ENCODE results near the gene RYR1. TPM values are rescaled to one million over a fixed set of nuclear protein-coding genes. Genes with fewer than 3 reads are reported as not detected.
A peak's percentile ranks its signal among the peaks of the same experiment; 100 is the strongest.

RYR1 gene
- total and polyA plus RNA-seq, 2 donors from 2014 or later, result 0.69 to 2.8 TPM

DNA sequence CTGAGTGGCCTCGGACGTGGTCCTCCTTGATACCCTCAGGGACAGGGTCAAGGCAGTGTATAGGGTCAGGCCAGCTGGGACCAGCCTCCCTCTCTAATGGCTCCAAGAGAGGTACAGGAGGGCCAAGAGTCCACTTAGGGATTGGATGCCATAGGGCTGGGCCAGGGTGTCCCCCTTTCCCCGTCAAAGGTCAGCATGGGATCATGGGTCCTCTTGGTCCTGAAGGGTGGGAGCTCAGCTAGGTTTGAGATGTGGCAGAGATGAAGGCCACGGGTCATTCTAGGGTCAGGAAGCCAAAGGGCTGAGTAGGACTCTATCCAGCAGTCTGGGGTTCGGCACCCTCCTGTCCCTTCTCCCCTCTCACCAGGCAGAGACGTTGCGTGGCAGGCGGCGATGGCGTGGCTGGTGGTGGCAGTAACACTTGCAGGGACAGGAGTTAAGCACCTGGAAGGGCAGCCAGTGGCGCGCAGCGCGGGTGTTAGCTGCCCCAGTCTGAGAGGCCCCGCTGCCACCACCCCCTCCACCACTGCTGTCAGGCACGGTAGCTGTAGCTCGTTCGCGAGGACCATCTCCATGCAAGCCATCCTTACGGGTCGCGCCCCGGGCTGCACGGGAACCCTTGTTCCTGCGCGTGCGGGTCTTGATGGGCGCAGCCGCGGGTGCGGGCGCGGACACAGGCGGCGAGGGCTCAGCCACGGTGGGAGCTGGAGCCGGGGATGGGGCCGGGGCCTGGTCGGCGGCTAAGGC, 48.3 kb upstream of the RYR1 start:
- H3K9me3 ChIP-seq (ENCODE audit: control insufficient read depth in 2 of 3, insufficient read depth in 1 of 3, low read length in 3 of 3), result no peaks in the 10 kb centered on the region
- no peak overlapping the region for H3K4me3 ChIP-seq (ENCODE audit: low read length in 3 of 3)
- peak in 1 of 5 donors; percentile 71 for DNase-seq
- TF ChIP-seq, protein P1, sequence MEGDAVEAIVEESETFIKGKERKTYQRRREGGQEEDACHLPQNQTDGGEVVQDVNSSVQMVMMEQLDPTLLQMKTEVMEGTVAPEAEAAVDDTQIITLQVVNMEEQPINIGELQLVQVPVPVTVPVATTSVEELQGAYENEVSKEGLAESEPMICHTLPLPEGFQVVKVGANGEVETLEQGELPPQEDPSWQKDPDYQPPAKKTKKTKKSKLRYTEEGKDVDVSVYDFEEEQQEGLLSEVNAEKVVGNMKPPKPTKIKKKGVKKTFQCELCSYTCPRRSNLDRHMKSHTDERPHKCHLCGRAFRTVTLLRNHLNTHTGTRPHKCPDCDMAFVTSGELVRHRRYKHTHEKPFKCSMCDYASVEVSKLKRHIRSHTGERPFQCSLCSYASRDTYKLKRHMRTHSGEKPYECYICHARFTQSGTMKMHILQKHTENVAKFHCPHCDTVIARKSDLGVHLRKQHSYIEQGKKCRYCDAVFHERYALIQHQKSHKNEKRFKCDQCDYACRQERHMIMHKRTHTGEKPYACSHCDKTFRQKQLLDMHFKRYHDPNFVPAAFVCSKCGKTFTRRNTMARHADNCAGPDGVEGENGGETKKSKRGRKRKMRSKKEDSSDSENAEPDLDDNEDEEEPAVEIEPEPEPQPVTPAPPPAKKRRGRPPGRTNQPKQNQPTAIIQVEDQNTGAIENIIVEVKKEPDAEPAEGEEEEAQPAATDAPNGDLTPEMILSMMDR (IDR thresholded peaks at IDR 0.05; ENCODE audit: borderline replicate concordance, extremely low read depth, insufficient read depth), result no peak
- peaks cover 2% of the 10 kb centered on the region for H3K27me3 ChIP-seq (ENCODE audit: control insufficient read depth, insufficient read depth, low read length)
- no peak overlapping the region for H3K9ac ChIP-seq (ENCODE audit: low read length in 3 of 3)
- intact Hi-C loops (cut with DNase I), result no loop called here
- H3K27ac ChIP-seq (ENCODE audit: low read depth in 2 of 2, low read length in 2 of 2), result no peak overlapping the region
- peaks cover 2 to 30% (median 13%) of the 10 kb centered on the region in 3 donors for H3K36me3 ChIP-seq (ENCODE audit: control insufficient read depth in 2 of 3, insufficient read depth in 3 of 3, low read length in 3 of 3)
- FAIRE-seq, result no peak
- H3K4me1 ChIP-seq (ENCODE audit: control insufficient read depth in 2 of 3, insufficient read depth in 2 of 3, low read depth in 1 of 3, low read length in 3 of 3), result peaks cover 0 to 4% (median 0%) of the 10 kb centered on the region in 3 donors

DNA sequence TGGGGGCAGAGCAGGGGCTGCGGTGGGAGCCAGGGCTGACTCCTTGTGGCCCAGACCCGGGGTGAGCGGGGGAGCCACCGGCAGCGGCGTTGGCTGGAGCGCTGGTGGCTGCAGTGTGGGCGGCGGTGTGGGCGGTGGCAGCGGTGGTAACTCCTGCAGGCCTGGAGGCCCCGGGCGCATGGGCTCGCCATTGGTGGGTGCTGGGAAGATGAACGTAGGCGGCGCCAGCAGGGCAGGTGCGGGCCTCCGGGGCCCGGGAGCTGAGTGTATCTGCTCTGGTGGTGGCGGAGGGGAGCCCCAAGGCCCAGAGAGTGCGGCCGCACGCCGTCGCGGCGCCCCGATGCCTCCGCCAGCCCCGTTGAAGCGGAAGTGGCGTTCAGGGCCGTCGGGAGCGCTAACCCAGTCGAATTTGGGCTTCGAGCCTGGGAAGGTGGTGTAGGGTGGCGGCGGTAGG, 47.7 kb upstream of the RYR1 start:
- H3K4me3 ChIP-seq (ENCODE audit: low read length in 3 of 3), result no peak overlapping the region
- H3K27me3 ChIP-seq (ENCODE audit: control insufficient read depth, insufficient read depth, low read length), result peaks cover 2% of the 10 kb centered on the region
- H3K4me1 ChIP-seq (ENCODE audit: control insufficient read depth in 2 of 3, insufficient read depth in 2 of 3, low read depth in 1 of 3, low read length in 3 of 3), result peaks cover 0 to 4% (median 0%) of the 10 kb centered on the region in 3 donors
- no peaks in the 10 kb centered on the region for H3K9me3 ChIP-seq (ENCODE audit: control insufficient read depth in 2 of 3, insufficient read depth in 1 of 3, low read length in 3 of 3)
- no peak overlapping the region for H3K27ac ChIP-seq (ENCODE audit: low read depth in 2 of 2, low read length in 2 of 2)
- FAIRE-seq (no peak), DNase-seq (peak in 4 of 5 donors; percentile 45 to 71 (median 52))
- H3K36me3 ChIP-seq (ENCODE audit: control insufficient read depth in 2 of 3, insufficient read depth in 3 of 3, low read length in 3 of 3), result peaks cover 2 to 27% (median 12%) of the 10 kb centered on the region in 3 donors
- TF ChIP-seq, protein P1 (IDR thresholded peaks at IDR 0.05; ENCODE audit: borderline replicate concordance, extremely low read depth, insufficient read depth), result no peak
- no peak overlapping the region for H3K9ac ChIP-seq (ENCODE audit: low read length in 3 of 3)
- intact Hi-C loops (cut with DNase I), result no loop called here

DNA sequence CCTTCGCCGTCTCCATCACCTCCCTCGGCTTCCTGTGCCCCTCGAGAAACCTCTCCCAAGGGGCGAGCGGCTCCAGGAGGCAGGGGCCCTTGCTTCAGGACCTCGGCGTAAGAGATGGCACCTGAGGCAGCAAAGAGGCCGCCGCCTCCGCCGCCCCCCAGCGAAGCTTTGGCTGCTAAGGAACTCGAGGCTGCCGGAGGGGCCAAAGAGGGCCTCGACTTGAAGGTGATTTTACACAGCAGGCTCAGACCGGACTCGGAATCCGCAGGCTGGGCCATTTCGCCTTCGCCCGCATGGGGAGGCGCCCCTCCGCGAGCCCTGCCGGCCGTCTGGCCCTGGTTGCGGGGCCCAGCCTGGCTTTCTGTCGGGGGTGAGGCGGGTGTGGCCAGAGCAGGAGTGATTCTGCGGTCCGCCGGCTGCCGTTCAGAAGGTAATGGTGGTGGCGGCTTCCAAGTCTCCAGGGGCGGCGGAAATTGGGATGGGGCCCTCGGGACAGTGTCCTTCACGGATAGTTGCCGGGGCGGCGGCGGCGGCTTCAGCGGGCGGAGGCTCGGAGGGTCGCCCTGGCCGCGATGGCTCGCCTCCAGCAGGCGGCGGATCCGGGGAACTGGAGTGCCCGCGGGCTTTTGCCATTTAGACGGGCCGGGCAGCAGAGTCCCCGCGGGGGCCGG, 47.1 kb upstream of the RYR1 start:
- DNase-seq (peak in 3 of 5 donors; percentile 41 to 82 (median 73)), FAIRE-seq (no peak)
- H3K4me1 ChIP-seq (ENCODE audit: control insufficient read depth in 2 of 3, insufficient read depth in 2 of 3, low read depth in 1 of 3, low read length in 3 of 3), result peaks cover 0 to 4% (median 0%) of the 10 kb centered on the region in 3 donors
- H3K27ac ChIP-seq (ENCODE audit: low read depth in 2 of 2, low read length in 2 of 2), result no peak overlapping the region
- peaks cover 0 to 21% (median 6%) of the 10 kb centered on the region in 3 donors for H3K36me3 ChIP-seq (ENCODE audit: control insufficient read depth in 2 of 3, insufficient read depth in 3 of 3, low read length in 3 of 3)
- intact Hi-C loops (cut with DNase I), result no loop called here
- TF ChIP-seq, protein P1 (IDR thresholded peaks at IDR 0.05; ENCODE audit: borderline replicate concordance, extremely low read depth, insufficient read depth), result no peak
- H3K4me3 ChIP-seq (ENCODE audit: low read length in 3 of 3), result no peak overlapping the region
- H3K9ac ChIP-seq (ENCODE audit: low read length in 3 of 3), result no peak overlapping the region
- H3K9me3 ChIP-seq (ENCODE audit: control insufficient read depth in 2 of 3, insufficient read depth in 1 of 3, low read length in 3 of 3), result no peaks in the 10 kb centered on the region
- peaks cover 2% of the 10 kb centered on the region for H3K27me3 ChIP-seq (ENCODE audit: control insufficient read depth, insufficient read depth, low read length)
